Measurements from ENCODE around the gene PITPNC1.

The PITPNC1 gene

DNA sequence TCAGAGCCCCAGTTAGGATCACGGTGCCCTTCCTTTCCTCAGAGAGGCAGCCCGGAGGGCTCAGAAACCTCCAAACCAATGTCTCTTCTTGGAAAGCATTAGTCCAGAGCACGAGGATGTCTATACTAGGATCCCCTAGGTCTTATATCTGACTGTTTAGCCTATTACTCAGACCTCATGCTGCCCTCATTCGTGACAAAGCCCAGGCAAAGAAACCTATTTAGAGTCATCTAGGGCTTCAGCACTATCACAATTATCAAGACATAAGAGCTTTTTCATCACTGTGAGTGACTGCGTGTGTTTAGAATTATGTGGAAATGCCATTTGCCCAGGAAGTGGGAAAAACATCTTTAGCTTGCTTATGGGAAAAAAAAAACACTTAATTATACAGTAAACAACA lies 180.8 kb downstream of the PITPNC1 start:
- peak; percentile 9 for DNase-seq

DNA sequence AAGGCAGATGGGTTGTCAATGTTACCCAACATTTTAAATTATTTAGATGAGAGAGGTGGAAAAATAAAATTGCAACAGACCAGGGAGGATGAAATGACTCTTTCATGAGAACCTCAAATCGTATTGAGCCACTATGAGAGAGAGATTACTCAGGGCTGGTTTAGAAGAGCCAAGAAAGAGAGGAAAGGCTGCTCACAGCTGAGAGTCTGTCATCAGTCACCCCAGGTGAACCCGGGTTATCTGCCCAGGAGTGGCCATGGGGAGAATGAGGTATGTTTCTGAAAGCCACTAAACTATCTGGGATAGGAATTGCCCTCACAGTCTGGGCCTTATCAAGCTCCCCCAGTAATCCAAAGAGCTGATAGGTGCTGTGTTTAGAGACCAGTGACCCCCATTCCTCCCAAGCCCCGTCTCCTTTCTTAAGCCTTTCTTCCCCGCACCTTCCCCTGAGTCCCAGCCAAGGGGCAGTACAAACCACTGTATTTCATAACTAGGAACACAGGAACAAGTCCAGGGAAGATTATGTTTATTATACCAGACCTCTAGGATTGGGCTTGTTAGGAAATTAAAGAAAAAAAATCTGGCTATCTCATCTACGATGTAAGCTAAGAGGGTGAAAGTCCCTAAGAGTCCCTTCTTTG lies 181.8 kb downstream of the PITPNC1 start:
- DNase-seq = peak; percentile 43

DNA sequence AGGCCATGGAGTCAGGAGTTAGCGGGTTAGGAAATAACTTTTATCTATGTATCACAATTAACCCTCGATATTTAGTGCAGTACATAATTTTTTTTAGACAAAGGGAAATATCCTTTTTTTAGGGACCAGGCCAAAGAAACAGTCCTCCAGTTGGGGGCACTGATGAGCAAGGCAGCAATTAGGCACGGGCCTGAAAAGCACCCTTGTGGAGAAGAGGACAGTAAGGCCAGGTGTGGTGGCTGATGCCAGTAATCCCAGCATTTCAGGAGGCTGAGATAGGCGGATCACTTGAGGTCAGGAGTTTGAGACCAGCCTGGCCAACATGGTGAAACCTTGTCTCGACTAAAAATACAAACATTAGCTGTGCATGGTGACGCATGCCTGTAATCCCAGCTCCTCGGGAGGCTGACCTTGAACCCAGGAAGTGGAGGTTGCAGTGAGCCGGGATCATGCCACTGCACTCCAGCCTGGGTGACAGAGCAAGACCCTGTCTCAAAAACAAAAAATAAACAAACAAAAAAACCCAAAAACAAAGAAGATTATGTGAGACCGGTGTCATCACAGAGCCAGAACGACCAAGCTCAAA lies 182.4 kb downstream of the PITPNC1 start:
- peak; percentile 44 for DNase-seq

DNA sequence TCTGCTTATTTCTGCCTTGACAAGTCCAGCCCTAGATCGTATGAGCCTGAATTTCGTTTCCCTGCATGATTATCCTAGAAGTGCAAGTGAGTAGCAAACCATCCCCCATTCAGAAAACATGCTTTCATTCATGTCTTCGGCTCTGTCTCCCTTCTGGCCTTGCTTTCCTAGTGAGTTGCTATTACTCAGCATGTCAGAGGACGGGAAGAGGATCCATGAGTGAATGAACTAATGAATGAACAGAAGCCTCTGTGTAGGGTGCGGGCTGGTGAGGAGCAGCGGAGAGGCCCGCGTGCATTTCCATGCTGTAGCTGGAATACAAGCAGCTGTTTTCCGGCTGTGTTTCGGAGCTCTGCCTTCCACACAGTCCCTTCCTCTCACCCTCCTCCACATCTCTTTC lies 184.9 kb downstream of the PITPNC1 start:
- no peak for DNase-seq

DNA sequence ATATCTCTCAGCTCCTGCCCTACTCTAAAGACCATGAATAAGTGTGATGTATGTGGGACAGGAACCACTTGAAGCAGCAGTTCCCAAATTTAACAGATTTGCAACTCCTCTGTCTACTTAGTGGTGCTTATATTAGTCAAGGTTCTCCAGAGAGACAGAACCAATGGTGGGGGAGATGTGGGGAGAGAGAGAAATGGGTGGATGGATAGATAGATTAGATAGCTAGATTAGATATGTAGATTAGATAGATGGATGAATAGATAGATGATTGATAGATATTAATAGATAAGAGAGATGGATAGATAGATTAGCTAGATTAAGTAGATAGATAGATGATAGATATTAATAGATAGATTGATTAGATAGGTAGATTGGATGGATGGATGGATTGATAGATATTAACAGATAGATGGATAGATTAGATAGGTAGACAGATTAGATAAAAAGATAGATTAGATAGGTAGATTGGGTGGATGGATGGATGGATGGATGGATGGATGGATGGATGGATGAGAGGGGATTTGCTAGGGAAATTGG lies 186.7 kb downstream of the PITPNC1 start:
- DNase-seq = no peak

DNA sequence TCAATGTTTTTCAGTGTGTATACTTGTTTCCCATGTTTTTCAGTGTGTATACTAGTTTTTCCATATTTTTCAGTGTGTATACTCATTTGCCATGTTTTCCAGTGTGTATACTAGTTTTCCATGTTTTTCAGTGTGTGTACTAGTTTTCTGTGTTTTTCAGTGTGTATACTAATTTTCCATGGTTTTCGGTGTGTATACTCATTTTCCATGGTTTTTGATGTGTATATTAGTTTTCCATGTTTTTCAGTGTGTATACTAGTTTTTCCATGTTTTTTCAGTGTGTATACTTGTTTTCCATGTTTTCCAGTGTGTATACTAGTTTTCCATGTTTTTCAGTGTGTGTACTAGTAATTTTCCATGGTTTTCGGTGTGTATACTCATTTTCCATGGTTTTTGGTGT lies 188.0 kb downstream of the PITPNC1 start:
- no peak for DNase-seq

DNA sequence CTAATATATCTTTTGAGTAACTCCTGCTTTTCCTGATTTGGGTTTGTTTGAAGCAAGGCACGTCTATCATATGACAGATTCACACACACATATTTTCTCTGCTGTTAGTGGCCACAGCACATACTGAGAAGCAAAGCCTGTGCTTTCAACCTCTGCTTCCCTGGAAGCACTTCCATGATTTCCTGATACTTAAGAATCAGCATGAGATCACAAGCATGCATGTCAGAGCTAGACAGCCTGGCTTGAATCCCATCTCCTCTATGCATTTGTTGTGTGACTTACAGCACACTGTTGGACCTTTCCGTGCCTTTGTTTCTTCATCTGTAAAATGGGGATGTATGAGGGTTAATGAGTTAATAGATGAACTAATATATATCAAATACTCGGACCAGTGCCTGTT lies 189.6 kb downstream of the PITPNC1 start:
- no peak for DNase-seq

DNA sequence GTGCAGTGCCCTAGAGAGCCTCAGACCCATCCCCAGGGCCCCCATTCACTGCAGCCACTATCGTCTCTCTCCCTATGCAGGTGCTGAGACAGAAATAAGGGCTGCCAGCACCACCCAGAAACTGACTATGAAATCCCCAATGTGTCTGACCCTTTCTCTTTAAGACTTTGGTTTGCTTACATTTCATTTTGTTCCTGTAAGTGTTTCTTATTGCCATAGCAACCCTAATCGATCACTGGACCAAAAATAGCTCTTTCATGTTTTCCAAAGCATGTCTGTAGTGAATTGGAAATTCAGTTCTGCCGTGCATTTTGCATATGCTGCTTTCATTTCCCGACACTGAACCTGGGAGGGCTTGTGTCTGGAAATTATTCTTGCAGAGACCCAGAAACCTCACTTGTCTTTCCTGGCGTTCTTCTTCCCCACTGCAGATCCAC lies 192.0 kb downstream of the PITPNC1 start:
- peak; percentile 5 for DNase-seq

DNA sequence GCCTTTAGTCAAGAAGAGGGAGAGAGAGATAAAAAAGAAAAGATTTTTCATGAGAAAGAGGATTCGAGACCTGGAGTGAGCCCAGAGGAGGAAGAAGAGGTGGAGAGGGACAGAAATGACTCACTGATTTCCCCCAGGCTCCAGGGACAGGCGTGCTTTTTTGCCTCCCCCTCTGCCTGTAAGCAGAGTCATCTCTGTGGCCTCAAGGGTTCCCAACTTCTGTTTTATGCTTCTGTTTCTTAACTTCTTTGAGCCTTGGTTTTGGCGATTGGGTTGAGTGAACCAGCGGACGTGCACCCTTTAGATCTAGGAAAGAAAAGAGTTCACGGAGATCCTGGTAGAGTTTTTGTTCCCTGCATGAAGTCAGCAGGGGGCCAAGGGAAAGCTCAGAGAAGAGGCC lies 192.8 kb downstream of the PITPNC1 start:
- DNase-seq = no peak

DNA sequence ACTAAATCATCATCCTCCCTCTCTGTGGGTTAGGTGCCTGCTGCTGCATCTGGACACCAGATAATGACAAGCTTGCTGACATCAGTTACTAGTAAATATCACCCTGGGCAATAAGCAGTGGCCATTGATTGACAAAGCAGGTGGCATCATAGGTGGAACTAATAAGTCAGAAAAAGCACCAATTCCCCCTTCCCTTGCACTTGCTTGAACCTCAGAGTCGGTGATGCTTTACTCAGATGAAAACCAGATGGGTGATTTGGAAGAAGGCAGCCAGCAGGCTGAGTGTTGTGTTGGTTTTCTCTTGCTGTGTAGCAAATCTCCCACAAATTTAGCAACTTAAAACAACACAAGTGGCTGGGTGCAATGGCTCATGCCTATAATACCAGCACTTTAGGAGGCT lies 193.7 kb downstream of the PITPNC1 start:
- DNase-seq = peak; percentile 38

DNA sequence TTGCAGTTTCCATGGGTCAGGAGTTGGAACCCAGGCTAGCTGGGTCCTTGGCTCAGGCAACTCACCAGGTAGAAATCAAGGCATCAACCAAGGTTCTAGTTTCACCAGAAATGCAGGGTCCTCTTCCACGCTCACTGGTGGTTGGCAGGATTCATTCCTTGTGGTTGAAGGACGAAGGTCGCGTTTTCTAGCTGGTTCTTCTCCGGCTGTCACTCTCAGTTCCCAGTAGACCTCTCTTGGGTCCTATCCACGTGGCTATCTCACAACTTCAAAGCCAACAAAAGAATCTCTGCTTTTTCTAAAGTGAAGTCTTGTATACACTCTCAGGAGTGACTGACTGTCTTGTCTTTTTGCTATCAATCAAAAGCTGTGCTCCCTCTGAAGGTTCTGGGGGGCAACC lies 194.4 kb downstream of the PITPNC1 start:
- peak; percentile 26 for DNase-seq

DNA sequence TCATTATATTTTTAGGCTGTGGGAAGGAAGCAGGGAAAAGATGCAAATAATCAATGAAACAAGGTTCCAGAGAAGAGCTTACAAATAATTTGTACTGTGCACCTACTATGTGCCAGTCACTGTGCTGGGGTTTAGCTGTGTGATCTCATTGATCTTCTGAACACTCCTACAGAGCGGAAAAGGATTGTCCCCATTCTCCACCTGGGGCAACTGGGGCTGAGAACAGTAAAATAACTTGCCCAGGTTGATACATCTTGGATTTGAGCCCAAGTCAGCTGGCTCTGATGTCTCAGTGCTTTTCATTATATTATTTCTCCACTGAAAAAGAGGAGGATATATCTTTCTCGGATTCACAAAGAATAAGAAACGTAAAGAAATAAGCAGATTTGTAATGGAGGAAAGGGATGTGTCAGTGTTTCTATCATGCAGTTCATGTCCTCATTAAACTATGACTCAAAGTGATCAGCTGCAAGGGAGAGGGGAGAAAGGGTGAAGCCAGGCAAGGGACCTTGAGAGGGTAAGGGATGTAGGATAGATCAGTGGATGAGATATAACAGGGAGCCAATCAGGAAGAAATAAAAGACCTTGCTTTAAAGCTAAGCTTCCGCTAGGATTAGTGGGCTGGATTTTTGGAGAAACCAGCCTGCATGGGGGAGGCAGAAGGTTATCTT lies 197.0 kb downstream of the PITPNC1 start:
- peak; percentile 19 for DNase-seq

DNA sequence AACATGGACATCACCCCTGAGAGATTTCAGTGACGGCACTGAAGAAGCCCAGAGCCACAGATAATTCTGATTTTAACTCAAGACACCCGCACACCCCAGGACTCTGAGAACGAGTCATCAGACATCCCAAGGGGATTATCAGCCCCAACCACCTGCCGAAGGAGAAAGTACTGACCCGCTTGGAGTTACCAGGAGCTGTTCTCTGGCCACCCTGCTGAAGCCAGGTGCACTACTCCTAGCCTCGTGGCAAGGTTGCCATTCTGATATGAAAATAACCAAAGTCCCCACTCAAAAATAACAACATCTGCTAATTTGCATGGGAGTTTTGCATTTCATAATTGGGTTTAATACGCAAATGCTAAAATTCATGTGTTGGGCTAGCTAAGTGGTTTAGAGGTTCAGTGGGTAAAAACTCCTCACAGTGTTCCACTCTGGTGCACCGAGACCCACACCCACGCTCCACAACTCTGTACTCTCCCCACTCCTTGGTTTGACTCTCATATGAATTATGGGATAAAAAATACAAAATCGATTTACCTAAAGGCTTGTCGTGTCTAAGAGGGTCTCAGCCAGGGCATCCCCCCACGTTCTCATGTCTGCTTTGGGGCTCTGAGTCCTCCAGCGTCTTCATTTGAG lies 197.7 kb downstream of the PITPNC1 start:
- peak; percentile 33 for DNase-seq

DNA sequence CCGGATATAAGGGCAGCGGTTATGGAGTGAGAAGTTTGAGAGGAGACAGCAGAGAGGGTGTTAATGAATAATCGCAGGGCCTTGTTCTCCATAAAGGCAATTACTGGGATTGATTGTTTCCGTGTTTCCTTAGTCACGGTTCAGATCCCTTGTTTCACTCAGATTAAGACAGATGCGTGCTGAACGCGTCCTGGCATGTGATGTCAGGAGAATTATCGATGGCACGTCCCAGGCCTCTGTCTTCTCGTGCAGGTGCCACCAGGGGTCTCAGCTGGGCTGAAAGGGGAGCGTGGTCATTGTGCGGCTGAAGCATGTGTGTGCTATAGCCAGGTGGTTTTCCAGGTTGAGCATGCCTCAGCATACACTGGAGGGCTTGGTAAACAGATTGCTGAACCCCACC lies 198.2 kb downstream of the PITPNC1 start:
- DNase-seq = peak; percentile 26

DNA sequence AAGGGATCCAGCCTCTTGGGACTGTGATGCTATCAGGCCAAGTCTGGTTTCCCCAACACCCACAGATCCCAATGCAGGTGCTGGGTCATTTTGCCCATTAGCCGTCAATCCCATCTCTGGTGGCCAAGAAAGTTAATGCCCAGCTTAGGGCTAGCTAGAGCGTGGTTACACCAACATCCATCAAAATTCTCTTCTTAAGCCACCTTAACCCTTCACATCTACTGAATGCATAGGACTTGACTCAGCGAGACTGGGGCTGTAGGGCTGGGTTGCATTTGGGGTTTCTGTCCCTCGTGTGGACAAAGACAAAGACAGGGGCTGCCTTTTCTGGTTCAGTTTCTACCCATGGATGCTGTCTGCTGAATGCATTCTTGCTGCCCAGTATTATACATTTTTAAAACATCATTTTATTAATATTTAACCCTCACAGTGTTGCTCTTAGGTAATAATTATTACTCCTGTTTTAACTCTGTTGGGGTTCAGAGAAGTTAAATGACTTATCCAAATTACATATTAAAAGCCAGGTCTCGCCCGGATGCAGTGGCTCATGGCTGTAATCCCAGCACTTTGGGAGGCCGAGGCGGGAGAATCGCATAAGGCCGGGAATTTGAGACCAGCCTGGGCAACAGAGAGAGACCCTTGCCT lies 199.5 kb downstream of the PITPNC1 start:
- DNase-seq = peak; percentile 43

DNA sequence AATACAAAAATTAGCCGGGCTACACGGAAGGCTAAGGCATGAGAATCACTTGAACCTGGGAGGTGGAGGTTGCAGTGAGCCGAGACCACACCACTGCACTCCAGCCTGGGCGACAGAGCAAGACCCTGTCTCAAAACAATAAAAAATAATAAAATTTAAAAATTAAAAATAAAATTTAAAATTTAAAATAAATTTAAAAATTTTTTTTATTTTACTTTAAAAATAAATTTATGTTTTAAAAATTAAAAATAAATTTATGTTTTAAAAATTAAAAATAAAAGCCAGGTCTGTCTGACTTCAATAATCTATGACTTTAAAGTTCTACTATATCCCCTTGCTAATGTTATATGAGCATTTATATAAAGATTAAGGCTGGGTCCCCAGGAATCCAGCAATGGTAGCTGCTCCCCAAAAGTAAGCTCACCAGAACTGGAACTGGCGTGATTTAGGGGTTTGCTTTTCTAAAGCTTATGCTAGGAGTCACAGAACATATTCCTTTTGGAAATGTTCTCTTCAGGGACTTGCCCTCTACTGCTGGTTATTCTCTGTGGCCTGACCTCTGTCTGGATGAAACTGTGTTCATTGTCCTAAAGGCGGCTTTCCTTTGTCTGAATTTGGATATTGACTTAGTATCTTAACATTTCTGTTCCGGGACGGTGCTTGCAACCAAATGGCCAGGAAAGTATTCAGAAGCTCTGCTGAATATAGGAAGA lies 200.5 kb downstream of the PITPNC1 start:
- peak; percentile 38 for DNase-seq

DNA sequence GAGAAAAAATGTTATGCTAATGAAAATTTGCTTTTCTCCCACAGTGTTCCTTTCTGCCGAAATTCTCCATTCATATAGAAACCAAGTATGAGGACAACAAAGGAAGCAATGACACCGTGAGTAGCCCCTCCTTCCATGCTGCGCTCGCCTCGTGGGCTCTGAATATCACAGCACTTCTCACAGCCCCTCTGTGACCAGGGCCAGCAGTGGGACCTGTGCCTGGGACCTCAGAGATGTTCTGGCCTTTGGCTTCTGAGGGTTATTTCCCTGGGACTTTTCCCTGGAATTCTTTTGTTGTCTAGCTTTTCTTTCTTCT lies 201.0 kb downstream of the PITPNC1 start:
- peak; percentile 7 for DNase-seq

DNA sequence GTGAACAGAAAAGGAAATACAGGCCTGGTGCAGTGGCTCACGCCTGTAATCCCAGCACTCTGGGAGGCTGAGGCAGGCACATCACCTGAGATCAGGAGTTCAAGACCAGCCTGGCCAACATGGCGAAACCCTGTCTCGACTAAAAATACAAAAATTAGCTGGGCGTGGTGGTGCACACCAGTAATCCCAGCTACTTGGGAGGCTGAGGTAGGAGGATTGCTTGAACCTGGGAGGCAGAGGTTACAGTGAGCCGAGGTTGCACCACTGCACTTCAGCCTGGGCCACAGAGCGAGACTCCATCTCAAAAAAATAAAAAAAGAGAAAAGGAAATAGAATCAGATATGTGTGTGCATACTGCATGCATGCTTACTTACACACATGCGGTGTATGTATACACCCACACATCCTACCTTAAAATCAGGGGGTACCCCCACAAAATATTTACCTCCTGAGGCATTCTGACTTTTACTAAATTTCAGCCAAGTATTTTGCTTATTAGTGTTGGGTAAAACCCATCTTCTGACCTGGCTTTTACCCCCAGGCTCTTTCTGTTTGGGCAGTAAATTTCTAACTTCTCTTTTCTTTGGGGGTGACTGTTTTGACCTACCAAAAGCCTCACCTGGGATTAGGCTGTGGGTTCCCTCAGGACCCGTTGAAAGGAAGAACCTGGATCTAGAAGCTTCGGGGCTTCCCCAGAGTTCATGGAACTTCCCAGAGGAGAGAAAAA lies 201.8 kb downstream of the PITPNC1 start:
- DNase-seq = peak; percentile 32

DNA sequence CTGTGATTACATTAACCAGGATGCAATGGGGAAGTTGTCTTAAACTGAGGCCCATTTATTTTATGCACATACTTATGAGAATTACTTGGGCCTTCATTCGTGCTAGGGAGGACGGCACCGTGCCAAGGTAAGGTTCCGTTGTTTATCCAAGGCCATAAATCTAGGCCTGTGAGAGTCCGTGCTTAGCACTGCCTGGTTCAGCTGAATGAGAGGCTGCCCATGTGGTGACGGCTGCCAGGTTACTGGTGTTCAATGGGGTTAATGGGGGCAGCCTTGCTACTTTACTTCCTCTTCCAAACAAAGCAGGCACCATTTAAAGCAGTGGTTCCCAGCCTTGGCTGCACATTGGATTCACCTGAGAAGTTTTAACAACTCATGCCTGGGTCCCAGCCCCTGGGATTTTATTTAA lies 205.6 kb downstream of the PITPNC1 start:
- DNase-seq = peak; percentile 19

DNA sequence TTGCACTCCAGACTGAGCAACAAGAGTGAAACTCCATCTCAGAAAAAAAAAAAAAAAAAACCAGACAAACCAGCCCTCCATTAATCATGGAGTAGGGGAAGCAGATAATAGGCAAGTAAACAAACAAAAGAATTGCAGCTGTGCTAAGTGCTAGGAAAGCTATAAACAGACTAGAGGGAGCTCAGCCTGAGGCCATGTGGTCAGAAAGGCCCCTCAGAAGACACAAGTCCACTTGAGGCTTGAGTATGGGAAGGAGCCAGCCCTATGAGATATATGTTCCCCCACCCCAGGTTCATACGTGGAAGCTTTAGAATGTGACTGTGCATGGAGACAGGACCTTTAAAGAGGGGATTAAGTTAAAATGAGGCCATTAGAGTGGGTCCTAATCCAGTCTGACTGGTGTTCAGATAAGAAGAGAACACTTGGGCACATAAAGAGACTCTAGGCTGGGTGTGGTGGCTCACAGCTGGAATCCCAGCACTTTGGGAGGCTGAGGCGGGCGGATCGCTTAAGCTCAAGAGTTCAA lies 208.1 kb downstream of the PITPNC1 start:
- DNase-seq = peak; percentile 30

DNA sequence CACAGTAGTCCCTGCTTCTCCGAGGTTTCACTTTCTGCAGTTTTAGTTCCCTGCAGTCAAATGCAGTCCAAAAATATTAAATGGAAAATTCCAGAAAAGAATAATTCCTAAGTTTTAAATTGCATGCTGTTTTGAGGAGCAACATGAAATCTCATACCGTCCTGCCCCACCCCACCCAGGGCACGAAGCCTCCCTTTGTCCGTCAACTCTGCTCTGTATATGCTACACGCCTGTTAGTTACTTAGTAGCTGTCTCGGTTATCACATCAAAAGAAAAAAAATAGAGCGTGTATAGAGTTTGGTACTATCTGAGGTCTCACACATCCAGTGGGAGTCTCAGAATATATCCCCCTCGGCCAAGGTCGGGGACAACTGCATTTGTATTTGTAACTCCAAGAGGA lies 211.2 kb downstream of the PITPNC1 start:
- DNase-seq = no peak

Measured in activated CD8-positive, alpha-beta memory T cell treated with anti-CD3 and anti-CD28 coated beads for 24 hours (primary cell).